NCI-H774 (cell line): ENCODE data around the gene MIA.
A peak's percentile ranks its signal among the peaks of the same experiment; 100 is the strongest.
"Not testable (repeated sequence)": the region's sequence is repeated elsewhere in the genome, so short reads cannot be mapped to it uniquely, and the experiment has no call there.

Experiments
- DNase-seq: peaks from one replicate; lab custom pipeline; 2025; lab: John Stamatoyannopoulos, UW

MIA gene

GRCh38 chr19:40780582-40780981 is 5.3 kb downstream of the MIA start:
- no peak for DNase-seq

- no peak for DNase-seq
Observed at GRCh38 chr19:40781140-40781539, 5.8 kb downstream of the MIA start.

GRCh38 chr19:40783711-40784110 is 8.4 kb downstream of the MIA start:
- DNase-seq: no peak

GRCh38 chr19:40784146-40784545 is 8.8 kb downstream of the MIA start:
- not testable (repeated sequence) for DNase-seq

GRCh38 chr19:40785526-40785925 is 10.2 kb downstream of the MIA start:
- no peak for DNase-seq

GRCh38 chr19:40786060-40787037 is 11.0 kb downstream of the MIA start:
- DNase-seq: no peak

- no peak for DNase-seq
Observed at GRCh38 chr19:40791349-40791748, 16.0 kb downstream of the MIA start.

- DNase-seq: no peak
Observed at GRCh38 chr19:40791996-40792395, 16.7 kb downstream of the MIA start.

- no peak for DNase-seq
Observed at GRCh38 chr19:40797166-40797962, 22.0 kb downstream of the MIA start.

- DNase-seq: peak; percentile 57
Observed at GRCh38 chr19:40797963-40798682, 22.8 kb downstream of the MIA start.

- DNase-seq: peak; percentile 99
Observed at GRCh38 chr19:40798683-40799557, 23.6 kb downstream of the MIA start, which contains the start of gene EGLN2. EGLN2 (plus strand) TSS chr19:40799191; CDS start chr19:40800573, 1,382 bp downstream.

- no peak for DNase-seq
Observed at GRCh38 chr19:40799558-40800338, 24.4 kb downstream of the MIA start.

GRCh38 chr19:40800339-40800996 is 25.1 kb downstream of the MIA start:
- no peak for DNase-seq

- DNase-seq: no peak
Observed at GRCh38 chr19:40800997-40801377, 25.7 kb downstream of the MIA start.

GRCh38 chr19:40801426-40802299 is 26.3 kb downstream of the MIA start:
- no peak for DNase-seq

- no peak for DNase-seq
Observed at GRCh38 chr19:40802300-40803169, 27.2 kb downstream of the MIA start.

- no peak for DNase-seq
Observed at GRCh38 chr19:40803170-40803856, 28.0 kb downstream of the MIA start.
